NB4 (cell line): ENCODE measurements around the gene PPA2.

Source experiments
- POLR2A ChIP-seq: IDR thresholded peaks from 2 replicates; pipeline ENCODE4 v1.6.1; 2011; ENCODE audit warnings: mild to moderate bottlenecking; ENCODE audit not compliant: insufficient read length; ENCODE audit errors: extremely low read depth
- TF ChIP-seq, protein P1 (sequence below): IDR thresholded peaks from one replicate; pipeline ENCODE4 v1.5.1; 2012; ENCODE audit warnings: low read depth, low read length

DNA sequence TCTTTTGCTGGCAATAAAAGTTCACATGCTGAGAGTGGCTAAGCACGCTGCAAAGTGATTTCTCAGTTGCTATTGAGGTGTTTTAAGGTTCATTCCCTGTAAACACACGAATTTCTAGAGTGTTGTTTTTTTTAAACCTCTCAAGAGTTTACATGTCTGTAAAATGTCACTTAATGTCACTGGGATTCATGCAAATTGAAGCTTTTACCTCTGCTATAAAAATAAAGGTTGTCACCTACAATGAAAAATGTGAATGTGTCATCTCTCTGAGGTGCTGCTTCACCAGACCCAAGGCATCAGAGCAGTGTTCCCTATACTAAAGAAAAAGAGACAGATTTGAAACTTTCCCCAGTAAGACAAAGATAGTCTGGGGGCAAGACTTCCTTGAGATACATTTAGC is 127.0 kb downstream of the PPA2 start:
- TF ChIP-seq POLR2A = no peak
- TF ChIP-seq, protein P1, sequence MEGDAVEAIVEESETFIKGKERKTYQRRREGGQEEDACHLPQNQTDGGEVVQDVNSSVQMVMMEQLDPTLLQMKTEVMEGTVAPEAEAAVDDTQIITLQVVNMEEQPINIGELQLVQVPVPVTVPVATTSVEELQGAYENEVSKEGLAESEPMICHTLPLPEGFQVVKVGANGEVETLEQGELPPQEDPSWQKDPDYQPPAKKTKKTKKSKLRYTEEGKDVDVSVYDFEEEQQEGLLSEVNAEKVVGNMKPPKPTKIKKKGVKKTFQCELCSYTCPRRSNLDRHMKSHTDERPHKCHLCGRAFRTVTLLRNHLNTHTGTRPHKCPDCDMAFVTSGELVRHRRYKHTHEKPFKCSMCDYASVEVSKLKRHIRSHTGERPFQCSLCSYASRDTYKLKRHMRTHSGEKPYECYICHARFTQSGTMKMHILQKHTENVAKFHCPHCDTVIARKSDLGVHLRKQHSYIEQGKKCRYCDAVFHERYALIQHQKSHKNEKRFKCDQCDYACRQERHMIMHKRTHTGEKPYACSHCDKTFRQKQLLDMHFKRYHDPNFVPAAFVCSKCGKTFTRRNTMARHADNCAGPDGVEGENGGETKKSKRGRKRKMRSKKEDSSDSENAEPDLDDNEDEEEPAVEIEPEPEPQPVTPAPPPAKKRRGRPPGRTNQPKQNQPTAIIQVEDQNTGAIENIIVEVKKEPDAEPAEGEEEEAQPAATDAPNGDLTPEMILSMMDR = no peak
